ENCODE data around the gene SLC22A23.

The SLC22A23 gene

GRCh38 chr6:3330199-3330598 is 126.7 kb downstream of the SLC22A23 start:
- no peak overlapping the region for H3K4me3 ChIP-seq (ENCODE audit: low read length)
- TF ChIP-seq CTCF (conservative IDR thresholded peaks at IDR 0.05; ENCODE audit: low read length): no peak
- DNase-seq (ENCODE audit: low read depth): no peak

GRCh38 chr6:3329393-3330051 is 127.3 kb downstream of the SLC22A23 start:
- TF ChIP-seq CTCF (conservative IDR thresholded peaks at IDR 0.05; ENCODE audit: low read length): no peak
- no peak for DNase-seq (ENCODE audit: low read depth)

GRCh38 chr6:3328796-3329195 is 128.1 kb downstream of the SLC22A23 start:
- DNase-seq (ENCODE audit: low read depth): no peak
- H3K4me3 ChIP-seq (ENCODE audit: low read length): no peak overlapping the region
- no peak for TF ChIP-seq CTCF (conservative IDR thresholded peaks at IDR 0.05; ENCODE audit: low read length)

More at GRCh38 chr6:3329393-3330051, 127.3 kb downstream of the SLC22A23 start:
- no peak overlapping the region for H3K4me3 ChIP-seq (ENCODE audit: low read length)

GRCh38 chr6:3328145-3328544 is 128.7 kb downstream of the SLC22A23 start:
- no peak for DNase-seq (ENCODE audit: low read depth)
- H3K4me3 ChIP-seq (ENCODE audit: low read length): no peak overlapping the region
- no peak for TF ChIP-seq CTCF (conservative IDR thresholded peaks at IDR 0.05; ENCODE audit: low read length)

- DNase-seq (ENCODE audit: low read depth): no peak
- H3K4me3 ChIP-seq (ENCODE audit: low read length): no peak overlapping the region
- no peak for TF ChIP-seq CTCF (conservative IDR thresholded peaks at IDR 0.05; ENCODE audit: low read length)
Measured at GRCh38 chr6:3327403-3327802, 129.4 kb downstream of the SLC22A23 start.

GRCh38 chr6:3326981-3327380 is 129.9 kb downstream of the SLC22A23 start:
- H3K4me3 ChIP-seq (ENCODE audit: low read length): no peak overlapping the region
- TF ChIP-seq CTCF (conservative IDR thresholded peaks at IDR 0.05; ENCODE audit: low read length): no peak
- no peak for DNase-seq (ENCODE audit: low read depth)

GRCh38 chr6:3326184-3326971 is 130.5 kb downstream of the SLC22A23 start:
- no peak for TF ChIP-seq CTCF (conservative IDR thresholded peaks at IDR 0.05; ENCODE audit: low read length)
- H3K4me3 ChIP-seq (ENCODE audit: low read length): no peak overlapping the region
- no peak for DNase-seq (ENCODE audit: low read depth)
